ENCODE measurements around the gene NYAP1. TPM values are rescaled to one million over a fixed set of nuclear protein-coding genes. Genes with fewer than 3 reads are reported as not detected.
"Not testable (repeated sequence)": the region's sequence is repeated elsewhere in the genome, so short reads cannot be mapped to it uniquely, and the experiment has no call there.

NYAP1 gene
- total RNA-seq, 1 donor from 2014 or later, result 0.99 TPM

GRCh38 chr7:100493476-100494264 lies 9.9 kb downstream of the NYAP1 start:
- no peaks in the 10 kb centered on the region for H3K9me3 Mint-ChIP-seq (ENCODE audit: unreplicated experiment)
- H3K36me3 Mint-ChIP-seq (ENCODE audit: unreplicated experiment), result peaks cover 3% of the 10 kb centered on the region
- H3K4me3 Mint-ChIP-seq (ENCODE audit: unreplicated experiment), result peak overlapping the region; percentile 38
- H3K27ac Mint-ChIP-seq (ENCODE audit: unreplicated experiment), result no peak overlapping the region
- peaks cover 10% of the 10 kb centered on the region for H3K4me1 Mint-ChIP-seq (ENCODE audit: unreplicated experiment)
- H3K27me3 Mint-ChIP-seq (ENCODE audit: unreplicated experiment), result no peaks in the 10 kb centered on the region
- no peak for TF ChIP-seq CTCF (IDR thresholded peaks at IDR 0.05)
- no peak for DNase-seq (ENCODE audit: extremely low spot score, unreplicated experiment)

DNA sequence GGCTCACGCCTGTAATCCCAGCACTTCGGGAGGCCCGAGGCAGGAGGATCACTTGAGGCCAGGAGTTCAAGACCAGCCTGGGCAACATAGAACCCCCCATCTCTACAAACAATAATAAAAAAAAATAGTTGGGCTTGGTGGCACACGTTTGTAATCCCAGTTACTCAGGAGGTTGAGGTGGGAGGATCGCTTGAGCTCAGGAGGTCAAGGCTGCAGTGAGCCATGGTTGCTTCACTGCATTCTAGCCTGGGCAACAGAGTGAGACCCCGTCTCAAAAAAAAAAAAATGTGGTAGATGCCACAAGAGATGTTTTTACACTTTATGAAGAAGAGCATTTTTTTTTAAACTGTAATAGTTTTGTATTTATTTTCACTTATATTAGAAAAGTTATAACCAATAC lies 12.8 kb downstream of the NYAP1 start:
- no peak for TF ChIP-seq CTCF (IDR thresholded peaks at IDR 0.05)
- Mint-ChIP-seq H3K27me3 (ENCODE audit: unreplicated experiment) (peaks cover 2% of the 10 kb centered on the region), H3K36me3 (ENCODE audit: unreplicated experiment) (peaks cover 3% of the 10 kb centered on the region), H3K4me3 (ENCODE audit: unreplicated experiment) (no peak overlapping the region), H3K9me3 (ENCODE audit: unreplicated experiment) (no peaks in the 10 kb centered on the region), H3K4me1 (ENCODE audit: unreplicated experiment) (peaks cover 10% of the 10 kb centered on the region), H3K27ac (ENCODE audit: unreplicated experiment) (no peak overlapping the region)
- DNase-seq (ENCODE audit: extremely low spot score, unreplicated experiment), result no peak

DNA sequence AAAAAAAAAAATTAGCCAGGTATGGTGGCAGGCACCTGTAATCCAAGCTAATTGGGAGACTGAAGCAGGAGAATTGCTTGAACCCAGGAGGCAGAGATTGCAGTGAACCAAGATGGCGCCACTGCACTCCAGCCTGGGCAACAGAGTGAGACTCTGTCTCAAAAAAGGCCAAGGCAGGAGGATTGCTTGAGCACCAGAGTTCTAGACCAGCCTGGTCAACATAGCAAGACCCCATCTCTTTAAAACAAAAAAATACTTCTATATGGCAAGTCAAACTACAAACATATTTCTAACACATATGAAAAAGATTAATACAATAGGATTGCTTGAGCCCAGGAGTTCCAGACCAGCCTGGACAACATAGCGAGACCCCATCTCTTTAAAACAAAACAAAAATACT lies 17.0 kb downstream of the NYAP1 start:
- H3K27me3 Mint-ChIP-seq (ENCODE audit: unreplicated experiment); H3K27ac Mint-ChIP-seq (ENCODE audit: unreplicated experiment); H3K4me3 Mint-ChIP-seq (ENCODE audit: unreplicated experiment); H3K36me3 Mint-ChIP-seq (ENCODE audit: unreplicated experiment); H3K9me3 Mint-ChIP-seq (ENCODE audit: unreplicated experiment); DNase-seq (ENCODE audit: extremely low spot score, unreplicated experiment): not testable (repeated sequence)
- H3K4me1 Mint-ChIP-seq (ENCODE audit: unreplicated experiment), result peaks cover 15% of the 10 kb centered on the region

DNA sequence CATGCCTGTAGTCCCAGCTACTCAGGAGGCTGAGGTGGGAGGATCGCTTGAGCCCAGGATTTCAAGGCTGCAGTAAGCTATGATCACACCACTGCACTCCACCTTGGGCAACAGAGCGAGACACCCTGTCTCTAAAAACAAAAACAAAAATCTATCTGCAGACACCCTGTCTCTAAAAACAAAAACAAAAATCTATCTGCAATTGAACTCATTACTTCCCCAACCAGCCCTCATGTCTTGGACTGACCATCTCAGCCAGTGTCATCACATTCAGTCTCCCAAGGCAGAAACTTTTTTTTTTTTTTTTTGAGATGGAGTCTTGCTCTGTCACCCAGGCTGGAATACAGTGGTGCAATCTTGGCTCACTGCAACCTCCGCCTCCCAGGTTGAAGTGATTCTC lies 20.3 kb downstream of the NYAP1 start:
- not testable (repeated sequence) for H3K36me3 Mint-ChIP-seq (ENCODE audit: unreplicated experiment); H3K27me3 Mint-ChIP-seq (ENCODE audit: unreplicated experiment); H3K9me3 Mint-ChIP-seq (ENCODE audit: unreplicated experiment); DNase-seq (ENCODE audit: extremely low spot score, unreplicated experiment); H3K4me3 Mint-ChIP-seq (ENCODE audit: unreplicated experiment); H3K27ac Mint-ChIP-seq (ENCODE audit: unreplicated experiment)
- peaks cover 15% of the 10 kb centered on the region for H3K4me1 Mint-ChIP-seq (ENCODE audit: unreplicated experiment)

DNA sequence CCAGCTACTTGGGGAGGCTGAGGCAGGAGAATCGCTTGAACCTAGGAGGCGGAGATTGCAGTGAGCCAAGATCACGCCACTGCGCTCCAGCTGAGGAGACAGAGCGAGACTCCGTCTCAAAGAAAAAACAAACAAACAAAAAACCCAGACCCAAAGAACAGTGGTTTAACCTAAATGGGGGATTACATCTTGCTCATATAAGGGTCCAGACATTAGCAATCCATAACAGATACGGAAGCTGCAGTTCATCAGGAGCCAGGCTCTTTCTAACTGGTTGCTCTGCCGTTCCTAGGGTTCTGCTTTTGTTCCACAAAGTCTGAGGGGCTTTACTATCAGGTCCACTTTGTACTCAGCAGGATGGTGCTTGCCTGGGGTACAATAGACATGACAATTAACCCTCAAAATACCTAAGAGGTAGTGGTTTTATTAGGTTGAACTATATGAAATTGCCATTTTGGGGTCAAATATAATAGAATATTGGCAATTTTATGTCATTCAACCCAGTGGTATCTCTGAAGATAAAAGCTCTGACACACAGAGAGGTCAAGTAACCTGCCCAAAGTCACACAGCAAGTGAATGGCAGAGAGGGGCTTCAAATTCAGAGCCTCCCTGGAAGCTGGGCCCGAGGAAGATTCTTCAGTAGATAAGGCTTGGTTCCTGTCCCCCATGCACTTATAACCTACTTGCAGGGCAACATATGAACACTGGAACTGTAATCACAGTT lies 21.3 kb downstream of the NYAP1 start:
- H3K4me1 Mint-ChIP-seq (ENCODE audit: unreplicated experiment), result peaks cover 17% of the 10 kb centered on the region
- no peak for DNase-seq (ENCODE audit: extremely low spot score, unreplicated experiment)
- no peak for TF ChIP-seq CTCF (IDR thresholded peaks at IDR 0.05)
- no peaks in the 10 kb centered on the region for H3K9me3 Mint-ChIP-seq (ENCODE audit: unreplicated experiment)
- H3K4me3 Mint-ChIP-seq (ENCODE audit: unreplicated experiment), result no peak overlapping the region
- peaks cover 4% of the 10 kb centered on the region for H3K27me3 Mint-ChIP-seq (ENCODE audit: unreplicated experiment)
- H3K27ac Mint-ChIP-seq (ENCODE audit: unreplicated experiment), result no peak overlapping the region
- no peaks in the 10 kb centered on the region for H3K36me3 Mint-ChIP-seq (ENCODE audit: unreplicated experiment)

DNA sequence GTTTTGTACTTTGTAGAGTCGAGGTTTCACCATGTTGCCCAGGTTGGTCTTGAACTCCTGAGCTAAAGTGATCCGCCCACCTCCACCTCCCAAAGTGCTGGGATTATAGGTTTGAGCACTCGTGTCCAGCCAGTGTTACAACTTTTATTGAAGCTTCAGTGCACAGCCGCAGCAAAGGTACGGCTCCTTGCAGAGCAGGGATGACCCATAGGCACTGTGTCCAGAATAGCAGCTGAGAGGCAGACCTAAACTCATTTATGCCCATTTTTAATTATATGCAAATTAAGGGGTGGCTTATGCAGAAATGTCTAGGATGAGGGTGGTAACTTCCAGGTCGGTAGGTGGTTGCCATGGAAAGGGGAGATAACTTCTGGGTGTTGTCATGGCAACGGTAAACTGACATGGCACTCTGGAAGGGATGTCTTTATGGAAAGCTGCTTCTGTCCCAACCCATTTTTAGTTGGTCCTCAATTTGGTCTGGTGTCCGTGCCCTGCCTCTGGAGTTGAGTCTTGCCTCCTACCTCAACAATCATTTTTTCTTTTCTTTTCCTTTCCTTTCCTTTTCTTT lies 22.7 kb downstream of the NYAP1 start:
- no peak for DNase-seq (ENCODE audit: extremely low spot score, unreplicated experiment)
- Mint-ChIP-seq H3K9me3 (ENCODE audit: unreplicated experiment) (no peaks in the 10 kb centered on the region), H3K27me3 (ENCODE audit: unreplicated experiment) (peaks cover 9% of the 10 kb centered on the region), H3K4me1 (ENCODE audit: unreplicated experiment) (peaks cover 17% of the 10 kb centered on the region), H3K4me3 (ENCODE audit: unreplicated experiment) (no peak overlapping the region), H3K36me3 (ENCODE audit: unreplicated experiment) (no peaks in the 10 kb centered on the region), H3K27ac (ENCODE audit: unreplicated experiment) (no peak overlapping the region)
- no peak for TF ChIP-seq CTCF (IDR thresholded peaks at IDR 0.05)

Data from osteocyte (in vitro differentiated cells).